NCI-H1092 treated with DMSO at 0.1 percent for 48 hours (cell line): ENCODE data around the gene MMP28.

ENCODE experiments used
- DNase-seq: peaks from one replicate; lab custom pipeline; 2025; lab: John Stamatoyannopoulos, UW

The MMP28 gene

DNA sequence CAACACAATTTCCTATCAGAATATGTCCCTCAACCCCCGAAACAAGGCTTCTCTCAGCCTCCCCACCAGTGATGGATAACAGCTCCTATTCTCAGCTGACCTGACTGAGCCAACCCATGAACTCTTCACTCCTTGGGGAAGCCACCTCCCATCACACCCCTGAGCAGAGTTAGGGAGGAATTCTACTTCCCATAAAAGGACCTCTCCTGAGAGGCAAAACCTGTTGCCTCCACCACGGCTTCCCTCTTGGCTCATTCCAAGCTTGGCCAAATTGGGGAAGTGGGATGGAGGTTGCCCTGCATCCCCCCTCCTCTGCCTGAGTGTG, 69.7 kb downstream of the MMP28 start:
- no peak for DNase-seq

DNA sequence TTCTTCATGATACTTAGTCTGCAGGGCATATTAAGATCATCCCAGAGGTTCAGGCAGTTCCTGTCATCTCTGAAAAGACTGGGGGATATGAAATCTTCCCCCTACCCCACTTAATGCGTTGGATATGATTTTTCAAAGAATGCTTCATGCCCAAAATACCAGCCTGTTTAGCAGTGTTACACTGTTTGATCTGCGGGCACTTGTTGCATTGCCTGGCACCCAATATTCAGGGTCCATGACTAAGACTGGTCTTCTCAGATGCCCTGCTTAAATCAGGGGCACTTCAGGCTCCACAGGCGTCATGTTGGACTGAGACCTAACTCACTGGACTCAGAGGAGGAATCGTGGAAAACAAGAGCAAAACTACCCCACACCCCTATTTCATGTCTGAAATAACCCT, 70.4 kb downstream of the MMP28 start:
- no peak for DNase-seq

DNA sequence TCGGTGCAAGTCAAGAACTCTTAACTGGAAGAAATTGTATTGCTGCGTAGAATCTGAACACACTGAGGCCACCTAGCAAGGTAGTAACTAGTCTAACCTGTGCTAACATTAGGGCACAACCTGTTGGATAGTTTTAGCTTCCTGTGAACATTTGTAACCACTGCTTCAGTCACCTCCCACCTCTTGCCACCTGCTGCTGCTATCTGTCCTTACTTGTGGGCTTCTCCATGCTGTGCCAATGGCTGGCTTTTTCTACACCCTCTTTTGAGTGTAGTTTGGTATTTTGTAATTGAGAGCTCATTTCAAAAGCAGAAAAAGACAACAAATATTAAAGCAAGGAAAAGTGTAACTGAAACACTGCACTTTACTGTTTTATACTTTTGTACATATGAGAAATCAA, 71.7 kb downstream of the MMP28 start:
- DNase-seq, result no peak

DNA sequence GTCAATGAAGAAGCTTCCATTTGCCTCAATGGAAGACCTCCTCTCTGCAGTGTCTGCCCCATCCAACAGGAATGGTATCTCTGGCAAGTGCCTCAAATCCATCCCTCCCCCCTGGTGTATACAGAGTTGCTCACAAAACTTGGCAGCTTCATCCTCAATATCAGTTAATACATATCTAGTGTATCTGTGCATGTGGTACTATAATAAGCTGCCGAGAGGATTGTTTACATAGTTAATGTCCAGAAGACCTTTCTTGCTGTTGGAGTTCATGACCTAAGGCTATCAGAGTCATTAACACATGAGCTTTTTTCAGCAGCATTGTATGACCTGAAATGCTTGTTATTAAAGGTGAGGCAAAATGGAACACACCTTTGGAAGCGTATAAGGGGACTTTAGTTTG, 78.0 kb downstream of the MMP28 start:
- no peak for DNase-seq

- DNase-seq, result no peak
Observed at GRCh38 chr17:35716897-35717465, 78.5 kb downstream of the MMP28 start.

GRCh38 chr17:35716173-35716572, 79.3 kb downstream of the MMP28 start:
- DNase-seq, result no peak
